ENCODE measurements around the gene FAM114A2.
"Not testable (repeated sequence)": the region's sequence is repeated elsewhere in the genome, so short reads cannot be mapped to it uniquely, and the experiment has no call there.

The FAM114A2 gene

GRCh38 chr5:154038707-154039457 lies at the start of gene FAM114A2, which contains the start of gene MFAP3:
Gene FAM114A2, minus strand, starts transcription at chr5:154038910. Its CDS starts 3,957 bp downstream, at chr5:154034953.
Gene MFAP3, plus strand, starts transcription at chr5:154038967. Its CDS starts 10,756 bp downstream, at chr5:154049723.
- DNase-seq: peak; percentile 66

DNA sequence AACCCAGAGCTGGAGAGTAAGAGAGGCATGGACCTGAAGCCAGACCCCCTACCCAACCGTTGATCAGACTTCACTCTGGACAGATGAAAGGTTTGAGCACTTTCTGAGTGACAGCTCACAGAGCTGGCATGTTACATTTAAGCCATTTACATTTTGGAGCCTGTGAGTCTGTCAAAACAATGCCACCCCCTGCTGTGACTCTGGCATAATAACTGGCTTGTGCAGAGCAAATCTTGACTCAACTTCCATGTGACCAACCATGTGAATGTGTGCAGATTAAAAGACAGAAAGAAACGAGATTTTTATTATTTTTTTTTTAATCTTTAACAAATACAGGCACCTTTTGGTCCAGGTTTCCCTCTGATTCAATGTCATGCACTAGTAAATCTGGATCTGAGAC lies 48.5 kb upstream of the FAM114A2 start:
- no peak for DNase-seq

DNA sequence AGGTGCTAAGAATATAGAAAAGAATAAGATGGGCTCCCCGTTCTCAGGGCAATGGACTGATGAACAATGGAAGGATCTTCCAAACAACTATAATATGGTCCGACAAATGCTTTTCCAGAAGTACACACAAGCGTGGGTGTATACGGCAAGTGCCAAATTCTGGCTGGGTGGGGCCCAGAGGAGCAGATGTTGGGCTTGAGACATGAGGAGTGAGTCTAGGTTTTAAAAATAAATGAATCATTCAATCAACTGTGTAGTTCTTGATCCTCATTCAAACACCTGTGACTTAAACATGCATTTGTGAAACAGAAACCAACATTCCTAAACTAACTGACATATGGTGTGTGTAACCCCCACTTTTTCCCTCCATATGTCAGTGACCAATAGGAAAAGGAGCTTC lies 47.9 kb upstream of the FAM114A2 start:
- no peak for DNase-seq

DNA sequence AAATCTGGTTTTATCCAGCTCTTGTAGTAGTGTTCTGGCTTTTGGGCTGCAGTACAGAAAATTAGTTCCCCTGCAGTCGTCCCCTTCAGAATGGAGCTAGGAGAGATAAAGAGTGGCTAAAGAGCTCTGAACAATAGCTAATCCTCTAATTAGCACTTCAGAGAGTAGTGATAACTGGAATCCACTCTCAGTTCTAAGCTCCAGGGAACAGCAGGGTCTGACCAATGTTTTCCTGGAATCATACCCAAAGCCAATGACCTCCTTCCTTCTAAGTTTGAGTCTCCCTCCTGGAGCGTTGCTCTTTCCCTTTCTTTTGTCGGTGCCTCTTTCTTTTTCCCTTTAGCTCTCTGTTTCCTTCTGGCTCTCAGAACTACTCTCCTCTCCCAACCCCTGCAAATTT lies 47.4 kb upstream of the FAM114A2 start:
- no peak for DNase-seq

- DNase-seq: no peak
Measured at GRCh38 chr5:154084062-154084639, 45.4 kb upstream of the FAM114A2 start.

GRCh38 chr5:154081246-154081645 lies 42.5 kb upstream of the FAM114A2 start:
- DNase-seq: no peak

GRCh38 chr5:154078272-154078671 lies 39.6 kb upstream of the FAM114A2 start:
- no peak for DNase-seq

GRCh38 chr5:154077696-154078095 lies 39.0 kb upstream of the FAM114A2 start:
- no peak for DNase-seq

DNA sequence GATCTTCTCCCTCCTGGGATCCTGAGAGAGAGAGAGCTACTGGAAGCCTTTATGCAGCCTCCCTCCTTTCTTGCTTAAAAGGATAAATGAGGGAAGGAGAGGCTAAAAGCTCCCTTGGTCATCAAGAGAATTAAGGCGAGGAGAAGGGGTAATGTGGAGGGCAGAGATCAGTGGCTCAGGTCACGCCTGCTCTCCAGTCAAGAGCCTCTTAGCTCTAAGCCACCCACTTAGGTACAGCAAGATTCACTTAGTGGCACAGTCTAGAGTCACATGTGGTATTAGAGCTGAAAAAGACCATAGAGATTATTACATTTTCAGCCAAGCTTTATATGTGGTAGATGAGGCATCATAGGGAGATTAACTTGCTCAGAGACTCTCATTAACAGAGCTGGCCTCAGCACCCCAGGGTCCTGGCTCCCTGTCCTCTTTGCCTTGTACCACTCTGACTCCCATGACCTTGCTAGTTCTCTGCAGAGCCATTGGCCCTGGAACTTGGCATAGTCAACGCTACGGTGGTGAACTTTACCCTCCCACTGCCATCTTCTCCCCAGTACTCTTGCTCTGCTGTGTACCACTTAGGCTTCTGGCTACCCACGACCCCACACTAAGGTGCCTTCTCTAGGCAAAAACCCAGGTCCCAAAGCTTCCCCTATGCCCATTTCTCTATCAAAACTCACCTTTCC lies 37.7 kb upstream of the FAM114A2 start:
- no peak for DNase-seq

- DNase-seq: peak; percentile 56
Measured at GRCh38 chr5:154072414-154073171, 33.9 kb upstream of the FAM114A2 start.

DNA sequence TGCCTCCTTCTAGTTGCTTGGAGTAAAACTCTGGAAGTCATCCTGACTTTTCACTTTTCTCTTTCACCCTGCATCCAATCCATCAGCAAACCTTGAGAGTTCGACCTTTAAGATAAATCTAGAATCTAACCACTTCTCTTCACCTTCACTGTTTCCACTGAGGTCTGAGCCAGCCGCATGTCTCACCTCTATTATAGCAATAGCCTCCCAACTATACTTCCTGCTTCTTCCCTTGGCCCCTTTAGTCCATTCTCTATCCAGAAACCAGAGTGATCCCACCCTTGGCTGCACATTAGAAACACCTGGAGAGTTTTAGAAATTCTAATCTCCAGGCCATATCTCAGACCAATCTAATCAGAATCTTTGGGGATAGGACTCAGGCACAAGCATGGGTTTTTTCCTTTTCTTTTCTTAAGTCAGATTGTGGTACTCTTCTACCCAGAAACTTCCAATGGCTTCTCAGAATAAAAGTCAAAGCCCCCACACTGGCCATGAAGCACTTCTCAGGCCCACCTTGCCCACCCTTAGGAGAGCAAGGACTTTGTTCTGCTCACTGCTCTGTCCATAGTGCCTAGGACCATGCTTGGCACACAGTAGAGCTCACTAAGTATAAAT lies 33.2 kb upstream of the FAM114A2 start:
- no peak for DNase-seq

GRCh38 chr5:154069854-154070253 lies 31.1 kb upstream of the FAM114A2 start:
- DNase-seq: not testable (repeated sequence)

GRCh38 chr5:154065971-154066370 lies 27.3 kb upstream of the FAM114A2 start:
- DNase-seq: no peak

DNA sequence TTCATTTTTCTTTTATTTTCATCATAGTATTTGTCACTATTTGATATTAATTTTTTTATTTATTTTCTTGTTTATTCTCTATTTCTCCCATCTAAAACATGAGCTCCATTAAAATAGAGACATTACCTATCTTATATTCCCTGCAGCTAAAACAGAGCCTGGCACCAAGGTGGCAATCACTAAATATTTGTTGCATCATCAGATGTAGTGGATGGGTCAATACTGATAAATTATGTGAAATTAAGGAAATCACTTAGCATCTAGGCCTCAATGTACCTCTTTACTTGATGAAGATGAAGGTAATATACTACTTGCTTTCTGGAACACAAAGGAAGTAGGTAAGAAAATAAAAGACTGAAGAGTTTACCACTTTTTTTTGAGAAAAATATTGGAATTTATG lies 24.7 kb upstream of the FAM114A2 start:
- no peak for DNase-seq

- DNase-seq: no peak
Measured at GRCh38 chr5:154060606-154061005, 21.9 kb upstream of the FAM114A2 start.

- DNase-seq: no peak
Measured at GRCh38 chr5:154059583-154059982, 20.9 kb upstream of the FAM114A2 start.

GRCh38 chr5:154059039-154059430 lies 20.3 kb upstream of the FAM114A2 start:
- DNase-seq: no peak

DNA sequence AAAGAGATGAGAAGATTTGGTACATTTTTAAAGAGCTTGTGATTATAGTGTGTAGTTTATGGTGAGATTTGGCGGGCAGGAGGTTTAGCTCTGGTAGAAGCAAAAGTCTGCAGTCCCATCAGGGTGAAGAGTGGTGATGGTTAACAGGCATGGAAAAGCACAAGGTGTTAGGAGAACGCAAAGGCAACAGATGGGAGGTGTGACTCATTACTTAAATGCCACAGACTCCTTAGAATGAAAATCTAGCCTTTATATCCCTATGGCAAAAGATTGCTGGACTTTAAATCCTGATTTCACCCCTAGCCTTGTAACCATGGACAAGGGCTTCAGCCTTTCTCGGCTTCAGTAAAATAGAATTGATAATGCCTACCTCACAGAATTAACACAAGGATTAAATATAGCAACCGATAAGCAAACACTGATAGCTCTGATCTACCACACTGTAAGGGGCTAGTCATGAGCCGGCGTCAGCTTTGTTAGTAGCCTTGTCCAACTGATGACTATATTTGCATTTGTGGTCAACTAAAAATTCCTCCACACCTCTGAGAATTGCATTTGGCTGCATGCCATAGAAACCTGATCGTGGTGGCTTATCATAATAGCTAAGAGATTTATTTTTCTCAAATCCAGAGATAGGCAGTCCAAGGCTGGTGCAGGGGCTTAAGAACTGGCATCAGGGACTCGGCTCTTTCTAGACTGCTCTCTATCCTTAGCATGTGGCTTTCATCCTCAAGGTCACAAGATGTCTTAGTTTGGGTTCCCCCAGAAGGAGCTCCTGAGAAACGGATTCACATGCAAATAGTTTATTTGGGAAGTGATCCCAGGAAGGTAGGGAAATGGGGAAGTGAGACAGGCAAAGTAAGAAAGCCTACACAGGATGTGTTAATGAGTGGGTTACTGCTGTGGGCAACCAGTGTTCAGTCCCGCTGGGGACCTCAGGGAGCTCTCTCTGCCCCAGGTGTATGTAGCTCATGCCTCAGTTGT lies 19.6 kb upstream of the FAM114A2 start:
- DNase-seq: no peak

DNA sequence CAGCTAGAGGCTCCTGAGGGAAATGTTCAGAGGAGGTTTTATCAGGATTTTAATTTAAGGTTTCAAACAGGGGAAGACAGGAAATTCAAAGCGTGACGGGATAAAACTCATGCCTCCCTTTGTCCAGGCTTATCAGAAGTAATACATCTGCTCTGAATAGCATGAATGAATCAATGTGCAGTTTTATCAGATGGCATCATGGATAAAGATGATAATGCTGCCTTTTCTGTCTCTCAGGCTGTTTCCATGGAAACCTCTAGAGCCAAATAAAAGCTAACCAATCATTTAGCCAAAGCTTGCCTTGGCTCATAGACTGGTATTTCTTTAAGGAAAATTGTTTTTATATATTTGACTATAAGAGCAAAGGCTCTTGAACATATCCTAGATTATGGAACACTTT lies 16.5 kb upstream of the FAM114A2 start:
- no peak for DNase-seq

- DNase-seq: no peak
Measured at GRCh38 chr5:154053468-154053867, 14.8 kb upstream of the FAM114A2 start.

- DNase-seq: no peak
Measured at GRCh38 chr5:154049636-154050035, 10.9 kb upstream of the FAM114A2 start.

GRCh38 chr5:154047324-154047723 lies 8.6 kb upstream of the FAM114A2 start:
- DNase-seq: no peak

Data from SHP77 treated with DMSO at 0.1 percent for 48 hours (cell line).